MCF 10A (cell line): ENCODE results near the gene SELL. TPM values are rescaled to one million over a fixed set of nuclear protein-coding genes. Genes with fewer than 3 reads are reported as not detected.

ENCODE experiments used
- BruUV-seq: library from RNA; stranded (reverse); fragments of 400-500 nt; replicated peaks from 2 replicates; lab custom pipeline; 2021; lab: Mats Ljungman, UMichigan
- CTCF ChIA-PET: fragments of 300-600 bp; sonication (Branson Sonifier 250); formaldehyde crosslinking; extraction: SDS; loops from one replicate; lab custom pipeline; 2021; ENCODE audit warnings: antibody characterized with exemption, inconsistent platforms; lab: Yijun Ruan, JAX
- POLR2A ChIA-PET: fragments of 300-600, 350-650 bp; sonication (Branson Sonifier 250); formaldehyde crosslinking; extraction: SDS; loops from one replicate; lab custom pipeline; 2020; ENCODE audit warnings: antibody characterized with exemption, inconsistent platforms; lab: Yijun Ruan, JAX
- DNase-seq: peaks from one replicate; pipeline ENCODE4 v3.0.0-alpha.2; 2018; ENCODE audit not compliant: unreplicated experiment
- H3K27ac Mint-ChIP-seq: one replicate; pipeline ENCODE4 v1.8.0; 2022; ENCODE audit warnings: mild to moderate bottlenecking, low read depth, mixed read lengths; ENCODE audit not compliant: unreplicated experiment
- H3K27me3 Mint-ChIP-seq: one replicate; pipeline ENCODE4 v1.8.0; 2022; ENCODE audit warnings: mixed read lengths; ENCODE audit not compliant: insufficient read depth, unreplicated experiment
- H3K36me3 Mint-ChIP-seq: one replicate; pipeline ENCODE4 v1.8.0; 2022; ENCODE audit warnings: mild to moderate bottlenecking, moderate library complexity, mixed read lengths; ENCODE audit not compliant: insufficient read depth, unreplicated experiment
- H3K4me1 Mint-ChIP-seq: one replicate; pipeline ENCODE4 v1.8.0; 2022; ENCODE audit warnings: mixed read lengths; ENCODE audit not compliant: insufficient read depth, unreplicated experiment
- H3K4me3 Mint-ChIP-seq: one replicate; pipeline ENCODE4 v1.8.0; 2022; ENCODE audit warnings: mild to moderate bottlenecking, moderate library complexity, mixed read lengths; ENCODE audit not compliant: unreplicated experiment
- H3K9me3 Mint-ChIP-seq: one replicate; pipeline ENCODE4 v1.8.0; 2022; ENCODE audit warnings: mixed read lengths; ENCODE audit not compliant: unreplicated experiment
- CTCF ChIP-seq: fragments of 200-600 bp; IDR thresholded peaks from one replicate; pipeline ENCODE4 v1.8.0; 2022; ENCODE audit warnings: antibody characterized with exemption, mild to moderate bottlenecking; ENCODE audit not compliant: unreplicated experiment
- intact Hi-C: fragments of 100-400 bp; cut with micrococcal nuclease; formaldehyde crosslinking; loops from 2 replicates; pipeline ENCODE4 v1.14.1; 2022
- total RNA-seq: library from RNA; stranded (reverse); gene quantifications from 2 replicates; pipeline ENCODE4 v1.2.3, GENCODE V29; 2022

SELL gene
- total RNA-seq, 1 experiment from 2014 or later = not detected

GRCh38 chr1:169651035-169651434 is 60.4 kb downstream of the SELL start:
- no TSS peak for BruUV-seq
- no peak for DNase-seq
- POLR2A ChIA-PET = interaction anchor here (1.0 kb wide), 1 partner anchor 28 kb away, joined by 3 read pairs; no protein-coding TSS in a partner anchor
- Mint-ChIP-seq H3K4me3 (no peak overlapping the region), H3K27me3 (peaks cover 38% of the 10 kb centered on the region), H3K9me3 (no peaks in the 10 kb centered on the region), H3K4me1 (no peaks in the 10 kb centered on the region), H3K36me3 (no peaks in the 10 kb centered on the region), H3K27ac (no peak overlapping the region)
- TF ChIP-seq CTCF = no peak
- intact Hi-C loops = no loop called here
- CTCF ChIA-PET = interaction anchor here (1.1 kb wide), 1 partner anchor 49 kb away, joined by 5 read pairs; no protein-coding TSS in a partner anchor

- POLR2A ChIA-PET = interaction anchor here (1.0 kb wide), 1 partner anchor 28 kb away, joined by 3 read pairs; no protein-coding TSS in a partner anchor
- no peak overlapping the region for H3K4me3 Mint-ChIP-seq
- BruUV-seq = no TSS peak
Observed at GRCh38 chr1:169650551-169650950, 60.9 kb downstream of the SELL start.

DNA sequence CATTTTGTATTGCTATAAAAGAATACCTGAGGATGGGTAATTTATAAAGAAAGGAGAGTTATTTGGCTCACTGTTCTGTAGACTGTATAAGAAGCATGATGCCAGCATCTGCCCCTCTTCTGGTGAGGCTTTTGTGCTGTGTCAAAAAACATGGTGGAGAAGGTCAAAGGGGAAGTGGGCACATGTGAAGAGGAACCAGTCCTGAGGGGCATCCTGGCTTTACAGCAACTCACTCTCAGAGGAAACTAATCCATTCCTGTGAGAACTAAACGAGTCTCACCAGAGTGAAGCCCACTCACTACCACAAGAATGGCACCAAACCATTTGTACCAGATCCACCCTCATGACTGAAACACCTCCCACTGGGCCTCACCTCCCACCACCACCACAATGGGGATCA is 62.7 kb downstream of the SELL start:
- no TSS peak for BruUV-seq
- Mint-ChIP-seq H3K9me3 (no peaks in the 10 kb centered on the region), H3K36me3 (no peaks in the 10 kb centered on the region), H3K4me3 (no peak overlapping the region), H3K4me1 (no peaks in the 10 kb centered on the region), H3K27me3 (peaks cover 46% of the 10 kb centered on the region), H3K27ac (no peak overlapping the region)
- CTCF ChIA-PET = no interaction called here
- POLR2A ChIA-PET = no interaction called here
- intact Hi-C loops = no loop called here
- DNase-seq = no peak
- TF ChIP-seq CTCF = no peak

More at GRCh38 chr1:169650551-169650950, 60.9 kb downstream of the SELL start:
- Mint-ChIP-seq H3K27ac (no peak overlapping the region), H3K4me1 (no peaks in the 10 kb centered on the region), H3K9me3 (no peaks in the 10 kb centered on the region), H3K36me3 (no peaks in the 10 kb centered on the region), H3K27me3 (peaks cover 38% of the 10 kb centered on the region)
- no peak for DNase-seq
- CTCF ChIA-PET = interaction anchor here (1.1 kb wide), 1 partner anchor 48 kb away, joined by 5 read pairs; no protein-coding TSS in a partner anchor
- TF ChIP-seq CTCF = no peak
- intact Hi-C loops = no loop called here

DNA sequence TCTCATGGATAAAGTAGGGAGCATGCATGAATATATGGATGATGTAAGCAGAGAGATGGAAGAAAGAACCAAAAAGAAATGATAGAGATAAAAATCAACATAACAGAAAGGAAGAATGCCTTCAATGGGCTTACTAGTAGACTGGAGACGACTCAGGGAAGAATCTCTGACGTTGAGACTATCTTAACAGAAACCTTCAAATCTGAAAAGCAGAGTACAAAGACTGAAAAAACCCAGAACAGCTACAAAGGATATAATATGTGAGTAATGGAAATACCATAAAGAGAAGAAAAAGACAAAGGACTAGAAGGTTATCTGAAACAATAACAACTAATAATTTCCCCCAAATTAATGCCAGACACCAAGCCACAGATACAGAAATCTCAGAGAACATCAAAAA is 63.2 kb downstream of the SELL start:
- no peaks in the 10 kb centered on the region for H3K4me1 Mint-ChIP-seq
- H3K36me3 Mint-ChIP-seq = no peaks in the 10 kb centered on the region
- H3K9me3 Mint-ChIP-seq = no peaks in the 10 kb centered on the region
- intact Hi-C loops = no loop called here
- BruUV-seq = no TSS peak
- no peak overlapping the region for H3K27ac Mint-ChIP-seq
- H3K27me3 Mint-ChIP-seq = peaks cover 48% of the 10 kb centered on the region
- no peak overlapping the region for H3K4me3 Mint-ChIP-seq
- TF ChIP-seq CTCF = no peak
- CTCF ChIA-PET = interaction anchor here (0.6 kb wide), 1 partner anchor 1228 kb away, joined by 3 read pairs; no protein-coding TSS in a partner anchor
- POLR2A ChIA-PET = no interaction called here
- no peak for DNase-seq
